CMK (cell line): ENCODE data around the gene GATAD2A.

Experiments used
- DNase-seq: peaks from one replicate; pipeline ENCODE4 v3.0.0-alpha.2; 2010; ENCODE audit warnings: low read depth

GATAD2A gene

GRCh38 chr19:19532806-19533701 is 127.6 kb downstream of the GATAD2A start:
- DNase-seq: no peak

GRCh38 chr19:19533841-19534240 is 128.4 kb downstream of the GATAD2A start:
- DNase-seq: no peak

DNA sequence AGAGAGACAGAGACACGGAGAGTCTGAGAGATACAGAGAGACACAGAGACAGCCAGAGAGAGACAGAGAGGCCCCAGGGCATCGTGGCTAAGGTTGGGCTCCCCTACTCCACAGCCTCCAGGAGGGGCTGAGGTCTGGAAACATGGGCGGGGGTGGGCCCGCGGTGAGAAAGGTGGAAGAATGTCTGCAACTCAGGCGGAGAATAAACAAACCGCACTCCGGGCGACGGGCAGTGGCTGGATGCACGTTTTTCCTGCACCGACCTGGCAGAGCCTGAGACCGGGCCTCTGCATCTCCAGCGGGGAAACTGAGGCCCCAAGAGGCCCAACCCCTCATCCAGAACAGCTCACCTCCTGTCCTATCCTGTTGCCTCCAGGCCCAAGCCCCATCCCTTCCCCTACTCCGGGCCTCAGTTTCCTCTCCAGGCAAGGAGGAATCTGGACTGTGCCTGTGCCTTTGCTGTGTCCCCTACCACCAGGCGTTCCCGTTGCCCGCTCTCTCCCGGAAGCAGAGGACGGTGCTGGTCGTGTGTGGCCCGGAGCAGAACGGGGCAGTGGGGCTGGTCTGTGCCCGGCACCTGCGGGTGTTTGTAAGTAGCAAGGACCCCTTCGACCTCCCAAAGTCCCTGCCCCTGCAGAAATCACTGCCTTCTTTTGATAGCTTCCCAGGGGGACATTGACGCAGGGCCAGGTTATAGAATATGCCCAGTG is 129.2 kb downstream of the GATAD2A start:
- DNase-seq: no peak

GRCh38 chr19:19535311-19536191 is 130.1 kb downstream of the GATAD2A start:
- no peak for DNase-seq

DNA sequence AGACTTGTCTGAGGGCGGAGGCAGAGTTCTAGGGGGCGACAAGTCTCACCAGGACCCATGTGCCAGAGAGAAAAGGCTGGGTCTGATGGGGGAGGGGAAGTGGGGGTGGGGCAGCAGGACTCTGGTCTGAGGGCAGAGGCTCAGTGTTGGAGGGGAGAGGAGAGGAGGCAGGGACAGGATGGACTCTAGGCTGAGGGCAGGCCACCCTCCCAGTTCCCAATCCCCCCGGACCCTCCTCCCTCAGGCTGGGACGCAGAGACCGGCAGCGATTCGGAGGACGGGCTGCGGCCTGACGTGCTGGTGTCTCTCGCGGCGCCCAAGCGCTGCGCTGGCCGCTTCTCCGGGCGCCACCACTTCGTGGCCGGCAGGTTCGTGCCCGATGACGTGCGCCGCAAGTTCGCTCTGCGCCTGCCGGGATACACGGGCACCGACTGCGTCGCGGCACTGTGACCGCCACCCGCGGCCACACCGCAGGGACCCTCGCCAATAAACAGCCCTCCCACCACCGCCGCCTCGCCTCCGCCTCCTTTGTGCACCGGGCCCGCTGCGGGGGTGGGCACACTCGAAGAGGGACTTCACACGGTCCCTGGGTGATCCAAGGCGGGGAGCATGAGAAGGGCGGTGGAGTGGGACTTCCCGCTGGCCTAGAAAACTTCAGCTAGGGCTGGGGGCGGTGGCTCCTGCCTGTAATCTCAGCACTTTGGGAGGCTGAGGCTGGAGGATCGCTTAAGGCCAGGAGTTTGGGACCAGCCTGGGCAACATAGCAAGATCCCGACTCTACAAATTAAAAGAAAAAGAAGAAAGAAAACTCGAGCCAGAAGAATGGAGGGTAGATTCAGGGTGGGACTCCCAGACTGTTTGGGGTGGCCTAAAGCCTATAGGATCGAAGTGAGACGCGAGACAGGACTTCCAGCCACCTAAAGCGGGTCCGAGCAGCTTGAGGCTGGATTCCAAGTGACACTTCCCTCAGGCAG is 131.9 kb downstream of the GATAD2A start:
- DNase-seq: no peak

DNA sequence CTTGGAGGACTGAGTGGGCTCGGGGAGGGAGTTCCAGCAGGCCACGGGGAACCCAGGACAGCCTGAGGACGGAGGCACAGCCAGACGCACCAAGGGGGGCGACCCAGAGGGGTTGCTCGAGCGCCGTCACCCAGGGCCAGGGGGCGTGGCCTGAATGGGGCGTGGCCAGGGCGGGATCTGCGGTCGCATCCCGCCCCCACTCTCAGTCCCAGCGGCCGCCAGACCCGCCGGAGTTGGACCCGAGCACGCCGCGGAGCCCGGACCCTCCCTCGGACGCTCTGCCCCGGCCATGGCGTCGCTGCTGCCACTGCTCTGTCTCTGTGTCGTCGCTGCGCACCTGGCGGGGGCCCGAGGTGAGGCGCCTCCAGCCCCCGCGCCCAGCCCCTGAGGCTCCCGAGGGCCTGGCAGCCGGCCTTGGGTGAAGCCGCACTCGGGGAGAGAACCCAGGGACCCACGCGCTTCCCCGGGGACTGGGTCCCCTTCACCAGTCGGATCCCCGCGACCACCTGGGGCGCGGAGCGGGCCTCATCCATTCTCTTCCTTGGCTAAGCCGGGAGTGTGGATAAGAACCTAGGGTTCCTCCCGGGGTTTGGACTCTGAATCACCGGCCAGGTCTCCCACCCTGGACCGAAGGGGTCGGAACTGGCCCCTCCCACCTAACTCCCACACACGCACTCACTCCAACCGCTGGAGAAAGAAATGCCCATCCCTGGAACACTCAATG is 132.7 kb downstream of the GATAD2A start, which contains the start of gene CILP2:
Gene CILP2, plus strand, starts transcription at position 205 of the 724 bp plus-strand sequence. Its CDS starts 85 bp downstream, at position 290.
- no peak for DNase-seq

- DNase-seq: no peak
These were observed 133.3 kb downstream of the GATAD2A start for GRCh38 chr19:19538785-19539166.

- DNase-seq: no peak
These were observed 134.2 kb downstream of the GATAD2A start for GRCh38 chr19:19539698-19540063.

- DNase-seq: no peak
These were observed 134.7 kb downstream of the GATAD2A start for GRCh38 chr19:19540064-19540714.

GRCh38 chr19:19540715-19541515 is 135.4 kb downstream of the GATAD2A start:
- DNase-seq: no peak

- DNase-seq: no peak
These were observed 136.1 kb downstream of the GATAD2A start for GRCh38 chr19:19541616-19542015.

GRCh38 chr19:19542507-19542906 is 137.0 kb downstream of the GATAD2A start:
- DNase-seq: no peak

DNA sequence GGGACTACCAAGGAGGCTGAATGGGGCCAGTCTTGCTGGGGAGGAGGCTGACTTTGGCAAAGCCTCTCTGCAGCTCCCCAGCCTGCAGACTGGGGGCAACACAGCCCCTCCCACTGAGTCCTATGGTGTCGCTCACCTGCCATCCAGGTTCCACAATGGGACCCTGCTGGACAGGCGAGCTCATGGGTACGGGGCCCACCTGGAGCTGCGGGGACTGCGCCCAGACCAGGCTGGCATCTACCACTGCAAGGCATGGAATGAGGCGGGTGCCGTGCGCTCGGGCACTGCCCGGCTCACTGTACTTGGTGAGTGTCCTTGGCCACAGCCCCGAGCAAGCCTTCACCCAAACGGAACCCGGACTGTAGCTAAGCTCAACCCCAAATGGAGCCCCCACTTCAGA is 137.6 kb downstream of the GATAD2A start:
- no peak for DNase-seq

DNA sequence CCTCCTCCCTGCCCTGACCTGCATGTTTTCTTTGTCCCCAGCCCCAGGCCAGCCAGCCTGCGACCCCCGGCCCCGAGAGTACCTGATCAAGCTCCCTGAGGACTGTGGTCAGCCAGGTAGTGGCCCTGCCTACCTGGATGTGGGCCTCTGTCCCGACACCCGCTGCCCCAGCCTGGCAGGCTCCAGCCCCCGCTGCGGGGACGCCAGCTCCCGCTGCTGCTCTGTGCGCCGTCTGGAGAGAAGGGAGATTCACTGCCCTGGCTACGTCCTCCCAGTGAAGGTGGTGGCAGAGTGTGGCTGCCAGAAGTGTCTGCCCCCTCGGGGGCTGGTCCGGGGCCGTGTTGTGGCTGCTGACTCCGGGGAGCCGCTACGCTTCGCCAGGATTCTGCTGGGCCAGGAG is 138.2 kb downstream of the GATAD2A start:
- DNase-seq: no peak

DNA sequence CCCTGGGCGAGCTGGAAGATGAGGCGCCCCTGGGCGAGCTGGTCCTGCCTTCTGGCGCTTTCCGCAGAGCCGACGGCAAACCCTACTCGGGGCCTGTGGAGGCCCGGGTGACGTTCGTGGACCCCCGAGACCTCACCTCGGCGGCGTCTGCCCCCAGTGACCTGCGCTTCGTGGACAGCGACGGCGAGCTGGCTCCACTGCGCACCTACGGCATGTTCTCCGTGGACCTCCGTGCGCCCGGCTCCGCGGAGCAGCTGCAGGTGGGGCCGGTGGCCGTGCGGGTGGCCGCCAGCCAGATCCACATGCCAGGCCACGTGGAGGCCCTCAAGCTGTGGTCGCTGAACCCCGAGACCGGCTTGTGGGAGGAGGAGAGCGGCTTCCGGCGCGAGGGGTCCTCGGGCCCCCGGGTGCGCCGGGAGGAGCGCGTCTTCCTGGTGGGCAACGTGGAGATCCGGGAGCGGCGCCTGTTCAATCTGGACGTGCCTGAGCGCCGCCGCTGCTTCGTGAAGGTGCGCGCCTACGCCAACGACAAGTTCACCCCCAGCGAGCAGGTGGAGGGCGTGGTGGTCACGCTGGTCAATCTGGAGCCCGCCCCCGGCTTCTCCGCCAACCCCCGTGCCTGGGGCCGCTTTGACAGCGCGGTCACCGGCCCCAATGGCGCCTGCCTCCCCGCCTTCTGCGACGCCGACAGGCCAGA is 138.9 kb downstream of the GATAD2A start:
- no peak for DNase-seq

- DNase-seq: no peak
These were observed 139.6 kb downstream of the GATAD2A start for GRCh38 chr19:19544954-19545591.

DNA sequence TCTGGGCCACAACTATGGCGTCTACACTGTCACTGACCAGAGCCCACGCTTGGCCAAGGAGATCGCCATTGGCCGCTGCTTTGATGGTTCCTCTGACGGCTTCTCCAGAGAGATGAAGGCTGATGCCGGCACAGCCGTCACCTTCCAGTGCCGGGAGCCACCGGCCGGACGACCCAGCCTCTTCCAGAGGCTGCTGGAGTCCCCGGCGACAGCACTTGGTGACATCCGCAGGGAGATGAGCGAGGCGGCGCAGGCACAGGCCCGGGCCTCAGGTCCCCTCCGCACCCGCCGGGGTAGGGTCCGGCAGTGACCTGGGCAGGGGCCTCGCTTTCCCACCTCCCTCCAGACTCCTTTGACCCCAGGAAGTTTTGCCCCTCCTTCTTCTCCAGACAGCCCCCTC is 140.2 kb downstream of the GATAD2A start:
- no peak for DNase-seq

DNA sequence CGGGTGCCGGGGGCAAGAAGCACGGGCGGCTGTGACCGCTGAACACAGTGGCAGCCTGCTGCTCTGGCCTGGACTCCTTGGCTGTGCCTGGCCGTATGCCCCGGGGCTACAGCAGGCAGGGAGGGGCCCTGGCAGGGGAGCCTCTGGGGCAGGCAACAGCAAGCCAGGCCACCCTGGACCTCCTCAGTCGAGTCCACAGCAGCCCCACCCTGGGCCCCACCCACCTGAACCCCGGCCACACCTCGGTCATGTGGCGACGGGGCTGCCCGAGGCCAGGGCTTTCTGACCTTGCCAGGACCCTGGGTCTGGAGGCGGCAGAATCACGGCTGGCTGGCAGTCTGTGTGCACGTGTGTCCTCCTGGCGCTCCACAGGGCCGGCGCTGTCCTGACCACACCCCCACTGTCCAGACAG is 141.3 kb downstream of the GATAD2A start:
- DNase-seq: no peak
